Adrenal gland (tissue), 5 donors: ENCODE results near the gene ISL2.

Experiments
- CTCF ChIP-seq, 6 experiments: fragments of 450-650 bp in 4 of 6; fragments of 200-600 bp in 2 of 6; sonication (generic) in 1 of 6; IDR thresholded peaks; 1 replicate in 5 of 6; 2 replicates in 1 of 6; pipeline versions ENCODE4 v1.5.1 to v1.8.0; 2016 to 2021; ENCODE audit warnings: antibody characterized with exemption in 6 of 6, mild to moderate bottlenecking in 2 of 6, moderate library complexity in 1 of 6
- POLR2A ChIP-seq, 2 donors: fragments of 450-650 bp; IDR thresholded peaks; one replicate each; pipeline ENCODE4 v1.6.1; 2017; ENCODE audit warnings: antibody characterized with exemption in 2 of 2, mild to moderate bottlenecking in 2 of 2, moderate library complexity in 1 of 2
- donor health status: DM: no; HTN: no; CAD: no.

- TF ChIP-seq CTCF (IDR thresholded peaks at IDR 0.05) (no peak), POLR2A (IDR thresholded peaks at IDR 0.05) (no peak)
Observed at GRCh38 chr15:76384409-76384808, 47.8 kb downstream of the ISL2 start.
